Hematopoietic multipotent progenitor cell treated with erythropoietin and hydrocortisone succinate and interleukin-3 and kit ligand, for 4 days (in vitro differentiated cells): ENCODE data around the gene ARRDC5.
"Not testable (repeated sequence)": the region's sequence is repeated elsewhere in the genome, so short reads cannot be mapped to it uniquely, and the experiment has no call there.

Experiments used
- DNase-seq: peaks from one replicate; pipeline ENCODE4 v3.0.0-alpha.2; 2015

Gene ARRDC5

DNA sequence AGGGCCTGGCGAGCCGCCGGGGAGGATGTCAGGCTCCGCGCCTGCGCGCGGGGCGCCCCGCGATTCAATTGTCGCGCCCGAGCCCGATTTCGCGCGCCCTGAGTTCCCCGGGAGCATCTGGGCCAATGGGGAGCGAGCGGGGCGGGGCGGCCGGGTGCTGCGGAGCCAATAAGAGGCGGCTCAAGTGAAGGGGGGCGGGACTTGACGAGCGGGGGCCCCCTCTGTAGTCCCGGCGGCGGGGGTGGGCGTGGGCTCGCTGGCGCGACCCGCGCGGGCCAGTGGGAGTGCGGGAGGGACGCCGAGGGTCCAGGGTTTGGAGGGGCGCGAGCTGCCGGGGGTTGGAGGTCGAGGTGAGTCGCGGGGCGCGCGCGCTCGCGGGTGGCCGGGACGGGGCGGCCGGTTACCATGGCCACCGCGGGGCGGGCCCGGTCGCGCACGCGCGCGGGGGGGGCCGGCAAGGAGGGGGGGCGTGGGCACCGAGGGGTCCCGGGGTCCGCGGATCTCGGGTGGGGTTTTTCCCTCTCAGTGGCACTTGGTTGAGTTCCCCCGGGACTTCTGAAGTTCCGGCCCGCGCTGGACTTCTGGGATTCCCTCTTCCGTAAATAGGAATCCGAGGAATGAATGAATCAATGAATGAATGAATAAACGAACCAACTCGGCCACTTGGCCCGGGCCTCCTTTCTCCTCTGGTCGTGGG lies 7.3 kb upstream of the ARRDC5 start:
- DNase-seq = peak; percentile 99

DNA sequence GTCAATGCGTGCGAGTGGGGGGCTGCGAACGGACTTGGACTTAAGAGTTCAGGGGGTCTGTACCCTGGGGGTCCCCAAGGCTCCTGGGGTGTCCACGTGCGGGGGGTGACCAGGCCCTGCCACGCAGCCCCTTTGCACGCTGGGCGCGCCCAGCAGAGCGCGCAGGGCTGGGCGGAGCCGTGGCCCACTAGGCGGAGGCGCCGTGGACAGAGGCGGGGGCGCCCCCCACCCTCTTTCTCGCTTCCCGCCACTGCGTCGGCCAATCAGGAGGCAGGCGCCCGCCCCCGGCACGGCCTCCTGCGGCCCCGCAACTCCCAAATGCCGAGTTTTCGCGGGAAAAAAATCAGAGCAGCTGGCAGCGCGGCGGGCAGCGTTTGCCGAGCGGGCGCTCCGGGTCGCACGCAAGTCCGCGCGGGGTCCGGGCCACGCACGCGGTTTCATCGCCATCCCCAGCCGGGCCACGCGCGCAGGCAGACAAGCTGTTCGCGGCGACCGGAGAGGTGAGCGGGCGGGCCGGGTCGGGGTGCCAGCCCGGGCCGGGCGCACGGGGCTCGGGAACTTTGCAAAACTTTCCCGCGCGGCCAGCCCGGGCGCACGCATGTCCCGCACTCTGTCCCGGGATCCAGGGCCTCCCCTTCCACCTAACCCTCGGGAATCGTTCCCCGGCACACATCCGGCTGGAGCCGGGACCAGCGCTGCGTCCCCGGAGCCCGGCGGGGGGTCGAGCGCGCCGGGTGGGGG lies 6.6 kb upstream of the ARRDC5 start, which contains the start of gene UHRF1:
TSS of gene UHRF1 (plus strand) at position 346 of the 741 bp plus-strand sequence. CDS start 1,385 bp downstream, outside the sequence.
- DNase-seq = peak; percentile 90

DNA sequence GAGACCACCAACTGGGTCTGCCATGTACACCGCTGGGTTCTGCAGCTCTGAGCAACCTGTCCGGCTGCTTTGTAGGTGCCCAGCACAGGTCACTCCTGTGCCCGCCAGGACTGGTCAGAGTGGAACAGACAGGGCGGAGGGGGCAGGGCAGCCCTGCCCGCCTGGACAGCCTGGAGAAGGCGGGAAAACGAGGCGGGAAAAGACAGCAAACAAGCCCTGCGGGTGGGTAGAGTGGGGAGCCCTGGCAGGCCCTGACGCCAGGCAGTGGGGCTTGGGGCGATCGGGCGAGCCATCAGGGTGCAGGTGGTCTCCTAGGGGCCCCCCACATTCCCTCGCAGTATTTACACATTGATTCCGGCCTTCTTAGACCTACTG lies 6.1 kb upstream of the ARRDC5 start:
- DNase-seq = no peak

DNA sequence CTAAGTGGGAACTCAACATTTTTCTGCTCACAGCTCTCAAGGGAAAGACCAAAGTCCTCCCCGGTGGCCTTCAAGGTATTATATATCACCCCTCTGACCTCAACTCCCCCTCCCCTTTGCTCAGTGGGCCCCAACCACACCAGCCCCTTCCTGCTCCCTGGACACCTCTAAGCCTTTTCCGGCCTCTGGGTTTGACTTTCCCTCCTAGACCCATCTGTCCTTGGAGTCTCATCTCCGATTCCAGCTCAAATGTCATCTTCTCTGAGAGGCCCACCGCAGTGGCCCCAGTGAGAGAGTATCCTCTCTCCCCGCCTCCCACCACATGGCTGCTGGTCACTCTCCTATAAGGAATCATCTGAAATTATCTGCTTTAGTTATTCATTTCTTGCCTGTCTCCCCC lies 5.7 kb upstream of the ARRDC5 start:
- no peak for DNase-seq

DNA sequence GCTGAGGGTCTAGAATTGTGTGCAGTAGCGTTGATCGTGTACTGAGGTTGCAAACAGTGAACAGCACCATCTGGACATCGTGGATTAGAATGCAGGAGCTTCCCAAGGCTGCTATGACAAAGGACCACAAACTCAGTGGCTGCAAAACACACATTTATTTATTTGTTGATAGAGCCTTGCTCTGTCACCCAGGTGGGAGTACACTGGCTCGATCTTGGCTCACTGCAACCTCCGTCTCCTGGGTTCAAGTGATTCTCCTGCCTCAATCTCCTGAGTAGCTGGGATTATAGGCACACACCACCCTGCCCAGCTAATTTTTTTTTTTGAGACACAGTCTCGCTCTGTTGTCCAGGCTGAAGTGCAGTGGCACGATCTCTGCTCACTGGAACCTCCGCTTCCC lies 4.3 kb upstream of the ARRDC5 start:
- DNase-seq = peak; percentile 20

DNA sequence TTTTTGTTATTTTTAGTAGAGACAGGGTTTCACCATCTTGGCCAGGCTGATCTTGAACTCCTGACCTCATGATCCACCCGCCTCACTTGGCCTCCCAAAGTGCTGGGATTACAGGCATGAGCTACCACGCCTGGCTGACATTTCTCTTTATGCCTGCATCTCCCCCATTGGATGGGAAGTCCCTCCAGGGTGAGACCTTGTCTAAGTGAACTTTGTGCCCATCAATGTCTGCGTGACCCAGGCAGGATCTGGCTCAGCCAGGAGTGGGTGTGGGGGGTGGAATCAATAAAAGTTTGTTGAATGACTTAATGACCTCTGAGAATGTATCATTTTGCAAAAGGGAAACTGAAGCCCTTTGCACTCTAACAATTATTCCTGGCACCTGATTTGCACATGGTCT lies 1.8 kb upstream of the ARRDC5 start:
- no peak for DNase-seq

DNA sequence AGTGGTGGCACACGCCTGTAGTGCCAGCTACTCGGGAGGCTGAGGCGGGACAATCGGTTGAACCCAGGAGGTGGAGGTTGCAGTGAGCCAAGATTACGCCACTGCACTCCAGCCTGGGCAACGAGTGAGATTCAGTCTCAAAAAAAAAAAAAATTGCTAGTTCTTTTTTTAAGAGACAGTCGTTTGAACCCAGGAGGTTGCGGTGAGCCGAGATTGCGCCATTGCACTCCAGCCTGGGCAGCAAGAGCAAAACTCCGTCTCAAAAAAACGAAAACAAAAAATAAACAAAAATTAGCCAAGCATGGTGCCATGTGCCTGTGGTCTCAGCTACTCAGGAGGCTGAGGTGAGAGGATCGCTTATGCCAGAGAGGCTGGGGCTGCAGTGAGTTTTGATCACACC lies 1.8 kb downstream of the ARRDC5 start:
- not testable (repeated sequence) for DNase-seq

DNA sequence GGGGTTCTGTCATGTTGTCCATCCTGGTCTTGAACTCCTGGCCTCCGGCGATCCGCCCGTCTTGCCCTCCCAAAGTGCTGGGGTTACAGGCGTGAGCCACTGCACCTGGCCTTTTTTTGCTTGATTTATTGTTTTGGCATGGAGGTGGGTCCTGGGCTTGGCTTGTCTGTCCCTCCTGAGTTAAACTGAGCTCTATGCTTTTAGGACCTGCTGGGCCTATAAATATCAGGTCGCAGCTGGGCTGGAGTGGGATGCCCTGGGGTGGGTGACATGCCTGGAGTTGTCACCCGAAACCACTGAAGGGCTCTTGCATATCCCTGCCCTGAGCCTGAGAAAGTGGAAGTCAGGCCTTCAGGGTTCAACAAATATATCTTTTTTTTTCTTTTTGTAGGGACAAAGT lies 5.5 kb downstream of the ARRDC5 start:
- DNase-seq = no peak

DNA sequence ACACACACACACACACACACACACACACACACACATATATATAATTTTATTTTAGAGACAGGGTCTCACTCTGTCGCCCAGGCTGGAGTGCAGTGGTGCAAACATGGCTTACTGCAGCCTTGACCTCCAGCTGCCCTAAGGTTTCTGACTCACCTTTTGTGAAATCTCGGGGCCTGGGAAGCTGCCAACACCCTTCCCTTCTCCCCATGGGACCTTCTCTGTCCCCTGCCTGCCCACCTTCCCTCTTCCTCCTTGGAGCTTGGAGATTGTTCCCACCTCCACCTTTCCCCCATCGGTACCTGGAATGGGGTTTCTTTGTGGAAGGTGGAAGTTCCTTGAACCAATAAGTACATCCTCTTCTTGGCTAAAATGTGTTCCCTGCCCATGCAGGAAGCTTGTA lies 6.3 kb downstream of the ARRDC5 start:
- no peak for DNase-seq

DNA sequence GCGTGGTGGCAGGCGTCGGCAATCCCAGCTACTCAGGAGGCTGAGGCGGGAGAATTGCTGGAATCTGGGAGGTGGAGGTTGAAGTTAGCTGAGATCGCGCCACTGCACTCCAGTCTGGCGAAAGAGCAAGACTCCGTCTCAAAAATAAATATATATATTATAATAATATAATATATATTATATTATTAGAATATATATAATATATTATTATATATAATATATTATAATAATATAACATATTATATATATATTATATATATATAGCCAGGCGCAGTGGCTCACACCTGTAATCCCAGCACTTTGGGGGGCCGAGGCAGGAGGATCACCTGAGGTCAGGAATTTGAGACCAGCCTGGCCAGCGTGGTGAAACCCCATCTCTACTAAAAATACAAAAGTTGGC lies 9.7 kb downstream of the ARRDC5 start:
- DNase-seq = not testable (repeated sequence)

DNA sequence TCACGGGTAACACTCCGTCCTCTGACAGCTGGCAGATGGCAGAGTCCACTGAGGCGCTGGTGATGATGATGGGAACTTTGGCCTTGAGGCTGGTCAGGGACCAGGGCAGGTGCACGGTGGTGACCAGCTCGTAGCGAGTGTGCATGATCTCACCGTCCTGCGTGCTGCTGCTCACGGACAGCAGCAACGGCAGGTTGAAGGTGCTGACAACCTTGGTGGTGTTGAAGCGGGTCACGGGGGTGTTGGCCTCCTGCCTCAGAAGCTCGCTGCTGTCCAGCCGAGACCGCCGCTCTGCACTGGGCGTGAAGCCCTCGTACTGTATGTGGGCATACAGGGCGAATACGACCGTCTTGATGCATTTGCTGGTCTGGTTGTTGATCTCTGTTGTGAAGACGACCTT lies 11.6 kb downstream of the ARRDC5 start:
- no peak for DNase-seq

DNA sequence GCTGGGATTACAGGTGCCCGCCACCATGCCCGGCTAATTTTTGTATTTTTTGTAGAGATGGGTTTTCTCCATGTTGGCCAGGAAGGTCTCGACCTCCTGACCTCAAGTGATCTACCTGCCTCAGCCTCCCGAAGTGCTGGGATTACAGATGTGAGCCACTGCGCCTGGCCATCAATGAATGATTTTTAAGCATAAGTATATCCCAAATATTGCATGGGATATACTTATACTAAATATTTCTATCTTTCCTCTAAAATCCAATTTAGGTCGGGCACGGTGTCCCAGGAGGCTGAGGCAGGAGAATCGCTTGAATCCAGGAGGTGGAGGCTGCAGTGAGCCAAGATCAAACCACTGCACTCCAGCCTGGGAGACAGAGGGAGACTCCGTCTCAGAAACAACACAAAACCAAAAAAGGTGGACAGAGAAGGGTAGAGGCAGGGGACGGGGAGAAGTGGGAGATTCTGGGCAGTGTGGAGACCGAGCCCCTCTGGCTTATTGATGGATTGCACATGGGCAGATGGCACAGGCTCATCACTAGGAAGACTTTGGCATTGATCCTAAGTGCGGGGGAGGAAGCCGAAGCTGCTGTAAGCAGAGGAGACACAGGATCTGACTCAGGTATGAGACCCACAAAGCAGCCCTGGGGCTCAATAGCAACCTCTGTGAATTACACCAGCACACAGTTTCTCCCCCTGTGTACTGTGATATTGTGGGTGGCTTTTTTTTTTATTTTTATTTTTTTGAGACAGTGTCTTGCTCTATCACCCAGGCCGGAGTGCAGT lies 13.5 kb downstream of the ARRDC5 start:
- no peak for DNase-seq

DNA sequence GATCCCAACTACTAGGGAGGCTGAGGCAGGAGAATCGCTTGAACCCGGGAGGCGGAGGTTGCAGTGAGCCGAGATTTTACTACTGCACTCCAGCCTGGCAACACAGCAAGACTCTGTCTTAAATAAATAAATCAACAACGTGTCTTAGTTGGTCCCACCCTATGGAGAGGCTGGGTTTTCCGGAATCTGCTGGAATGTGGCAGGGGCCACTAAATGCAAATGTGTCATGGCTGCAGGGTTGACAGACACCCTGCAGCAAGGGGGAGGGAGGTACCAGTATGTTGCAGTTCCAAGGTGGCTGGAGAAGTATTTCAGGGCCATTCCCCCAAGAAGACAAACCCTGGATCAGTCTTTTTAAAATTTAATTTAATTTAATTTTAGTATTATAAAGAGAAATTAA lies 14.9 kb downstream of the ARRDC5 start:
- DNase-seq = not testable (repeated sequence)

DNA sequence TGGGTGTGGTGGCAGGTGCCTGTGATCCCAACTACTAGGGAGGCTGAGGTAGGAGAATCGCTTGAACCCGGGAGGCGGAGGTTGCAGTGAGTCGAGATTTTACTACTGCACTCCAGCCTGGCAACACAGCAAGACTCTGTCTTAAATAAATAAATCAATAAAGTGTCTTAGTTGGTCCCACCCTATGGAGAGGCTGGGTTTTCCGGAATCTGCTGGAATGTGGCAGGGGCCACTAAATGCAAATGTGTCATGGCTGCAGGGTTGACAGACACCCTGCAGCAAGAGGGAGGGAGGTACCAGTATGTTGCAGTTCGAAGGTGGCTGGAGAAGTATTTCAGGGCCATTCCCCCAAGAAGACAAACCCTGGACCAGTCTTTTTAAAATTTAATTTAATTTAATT lies 17.7 kb downstream of the ARRDC5 start:
- not testable (repeated sequence) for DNase-seq

DNA sequence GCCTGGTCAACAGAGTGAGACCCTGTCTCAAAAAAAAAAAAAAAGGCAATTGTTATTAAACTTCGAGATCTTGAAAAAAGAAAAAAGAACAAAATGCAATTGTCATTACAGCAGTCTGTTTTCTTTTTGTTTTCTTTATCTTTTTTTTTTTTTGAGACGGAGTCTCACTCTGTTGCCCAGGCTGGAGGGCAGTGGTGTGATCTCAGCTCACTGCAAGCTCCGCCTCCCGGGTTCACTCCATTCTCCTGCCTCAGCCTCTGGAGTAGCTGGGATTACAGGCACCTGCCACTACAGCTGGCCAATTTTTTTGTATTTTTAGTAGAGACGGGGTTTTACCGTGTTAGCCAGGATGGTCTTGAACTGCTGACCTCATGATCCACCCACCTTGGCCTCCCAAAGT lies 19.8 kb downstream of the ARRDC5 start:
- not testable (repeated sequence) for DNase-seq

DNA sequence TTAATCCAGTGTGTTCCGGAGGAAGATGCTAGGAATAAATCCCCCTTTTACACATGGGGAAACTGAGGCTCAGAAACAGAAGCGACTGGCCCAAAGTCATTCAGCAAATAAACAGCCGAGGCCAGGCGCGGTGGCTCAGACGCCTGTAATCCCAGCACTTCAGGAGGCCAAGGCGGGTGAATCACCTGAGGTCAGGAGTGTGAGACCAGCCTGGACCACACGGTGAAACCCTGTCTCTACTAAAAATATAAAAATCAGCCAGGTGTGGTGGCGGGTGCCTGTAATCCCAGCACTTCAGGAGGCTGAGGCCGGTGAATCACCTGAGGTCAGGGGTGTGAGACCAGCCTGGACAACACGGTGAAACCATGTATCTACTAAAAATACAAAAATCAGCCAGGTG lies 23.7 kb downstream of the ARRDC5 start:
- no peak for DNase-seq

DNA sequence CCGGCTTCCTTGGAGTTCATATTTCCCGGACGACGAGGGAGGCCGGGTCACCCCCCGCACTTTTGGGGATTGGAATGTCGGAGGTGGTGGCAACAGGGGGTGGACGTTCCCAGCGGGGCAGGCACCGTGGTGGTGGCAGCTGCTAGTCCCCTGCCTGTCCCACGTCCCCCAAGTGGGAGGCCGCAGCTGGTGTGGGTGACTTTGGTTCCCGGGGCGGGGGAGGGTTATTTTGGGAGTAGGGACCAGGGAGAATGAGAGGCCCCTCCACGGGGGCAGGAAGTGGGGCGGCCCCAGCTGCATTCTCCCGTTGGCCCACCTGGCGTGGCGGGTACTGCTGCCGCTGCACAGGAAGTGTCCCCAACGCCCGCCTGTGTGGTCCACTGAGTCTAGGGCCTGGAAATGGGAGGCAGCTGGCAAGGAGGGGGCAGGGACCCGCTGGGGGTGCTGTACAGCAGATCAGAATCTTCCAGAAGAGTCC lies 24.2 kb downstream of the ARRDC5 start:
- peak; percentile 55 for DNase-seq

DNA sequence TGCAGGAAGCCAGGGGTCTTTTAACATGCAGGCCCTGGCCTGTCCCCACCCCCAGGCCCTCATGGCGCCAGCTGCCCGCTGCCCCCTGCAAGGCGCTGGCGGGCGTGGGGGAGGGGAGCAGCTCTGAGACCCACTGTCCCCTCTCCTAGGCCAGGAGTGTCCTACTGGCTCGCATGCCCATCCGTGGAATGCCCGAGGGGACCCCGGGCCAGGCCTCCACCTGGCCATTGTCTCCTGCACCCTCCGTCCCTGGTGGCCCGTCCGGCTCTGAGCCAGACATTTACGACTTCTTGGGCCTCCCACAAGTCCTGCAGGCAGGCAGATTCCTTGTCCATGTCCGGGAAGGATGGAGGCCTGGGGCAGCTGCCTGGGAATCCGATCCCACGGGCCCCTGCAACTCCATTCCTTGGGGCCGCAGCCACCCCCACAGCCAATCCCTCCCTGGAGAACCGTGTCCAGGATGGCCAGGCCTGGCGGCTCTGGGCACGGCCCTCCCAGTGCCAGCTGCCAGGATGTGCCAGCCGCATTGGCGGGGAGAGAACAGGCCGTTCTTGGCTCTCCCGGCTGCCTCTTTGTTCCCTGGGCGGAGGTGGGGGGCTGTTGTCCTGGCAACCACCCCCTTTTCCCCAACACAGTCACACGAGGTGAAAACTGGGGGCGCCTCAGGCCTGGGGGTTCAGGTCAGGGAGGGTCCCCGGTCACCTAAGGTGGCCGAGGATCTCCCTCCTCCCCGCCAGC lies 24.8 kb downstream of the ARRDC5 start:
- DNase-seq = no peak

DNA sequence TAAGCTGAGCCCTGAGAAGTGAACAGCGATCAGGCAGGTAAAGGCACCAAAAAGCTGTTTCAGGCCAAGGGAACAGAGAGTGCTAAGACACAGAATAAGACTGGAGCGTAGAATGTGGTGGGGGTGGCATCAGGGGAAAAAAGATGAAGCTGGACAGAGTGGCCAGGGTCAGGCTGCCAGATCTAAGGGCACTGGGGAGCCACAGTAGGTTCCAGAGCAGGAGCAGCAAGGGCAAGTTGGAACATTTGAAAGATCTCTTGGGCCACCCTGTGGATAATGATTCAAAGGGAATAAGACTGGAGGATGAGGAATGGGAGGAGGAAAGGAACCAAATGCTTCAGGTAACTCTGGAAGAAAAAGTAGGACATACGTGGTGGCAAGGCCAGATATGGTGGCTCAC lies 28.8 kb downstream of the ARRDC5 start:
- no peak for DNase-seq

DNA sequence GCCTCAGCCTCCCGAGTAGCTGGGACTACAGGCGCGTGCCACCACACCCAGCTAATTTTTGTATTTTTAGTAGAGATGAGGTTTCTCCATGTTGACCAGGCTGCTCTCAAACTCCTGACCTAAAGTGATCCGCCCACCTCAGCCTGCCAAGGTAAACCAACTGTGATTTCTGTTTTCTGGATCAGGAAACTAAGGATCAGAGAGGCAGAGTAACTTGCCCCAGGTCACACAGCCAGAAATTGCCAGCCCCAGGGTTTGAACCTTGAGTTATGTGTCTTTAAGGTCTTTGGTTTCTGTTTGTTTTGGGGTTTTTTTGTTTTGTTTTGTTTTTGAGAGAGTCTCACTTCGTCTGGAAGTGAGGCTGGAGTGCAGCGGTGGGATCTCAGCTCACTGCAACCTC lies 31.0 kb downstream of the ARRDC5 start:
- DNase-seq = no peak

DNA sequence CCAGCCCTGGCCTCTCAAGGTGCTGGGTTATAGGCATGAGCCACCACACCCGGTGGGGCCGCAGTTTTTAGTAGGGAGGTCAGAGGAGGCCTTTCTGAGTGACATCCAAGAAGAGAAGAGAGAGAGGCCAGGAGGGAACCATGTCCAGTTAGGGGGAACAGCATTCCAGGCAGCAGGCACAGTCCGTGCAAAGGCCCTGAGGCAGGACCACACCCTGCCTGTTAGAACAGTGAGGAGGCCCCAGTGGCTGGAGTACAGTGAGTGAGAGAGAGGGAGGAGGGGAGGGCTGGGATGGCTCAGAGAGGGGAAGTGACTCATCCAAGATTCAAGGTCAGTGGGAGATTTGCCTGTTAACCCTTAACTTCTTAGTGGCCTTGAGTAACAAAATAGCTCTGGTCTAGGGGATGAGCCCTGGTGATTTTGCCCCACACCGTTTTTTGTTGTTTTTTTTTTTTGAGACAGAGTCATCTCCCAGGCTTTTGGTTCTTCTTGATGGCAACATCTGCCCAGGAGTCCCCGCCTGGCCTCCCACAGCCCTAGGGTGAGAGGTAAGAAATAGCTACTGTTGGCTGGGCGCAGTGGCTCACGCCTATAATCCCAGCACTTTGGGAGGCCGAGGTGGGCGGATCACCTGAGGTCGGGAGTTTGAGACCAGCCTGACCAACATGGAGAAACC lies 32.5 kb downstream of the ARRDC5 start:
- peak; percentile 93 for DNase-seq

DNA sequence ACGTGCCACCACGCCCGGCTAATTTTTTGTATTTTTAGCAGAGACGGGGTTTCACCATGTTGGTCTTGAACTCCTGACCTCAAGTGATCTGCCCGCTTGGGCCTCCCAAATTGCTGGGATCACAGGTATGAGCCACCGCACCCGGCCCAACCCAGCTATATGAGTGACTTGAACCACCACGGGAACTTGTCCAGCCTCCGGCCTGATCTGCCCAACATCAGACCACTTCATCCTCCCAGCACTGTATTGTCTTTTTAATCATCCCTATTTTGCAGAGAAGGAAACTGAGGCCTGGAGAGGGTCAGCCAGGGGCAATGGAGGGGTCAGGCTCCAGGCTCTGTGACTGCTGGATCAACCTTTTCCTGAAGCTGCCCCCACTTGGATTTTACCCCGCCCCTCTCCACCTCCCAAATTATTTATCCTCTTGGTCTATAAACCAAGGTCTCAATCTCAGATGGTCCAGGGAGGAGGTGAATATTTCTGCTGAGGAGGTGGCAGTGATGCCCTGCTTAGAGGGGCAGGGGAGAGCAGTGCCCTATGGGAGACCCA lies 34.3 kb downstream of the ARRDC5 start:
- no peak for DNase-seq
